Liver (tissue), 9 donors: ENCODE data around the gene PTCH2. TPM values are rescaled to one million over a fixed set of nuclear protein-coding genes. Genes with fewer than 3 reads are reported as not detected.

Source experiments
- DNase-seq: peaks from one replicate; pipeline ENCODE4 v3.0.0-alpha.2; 2017; ENCODE audit warnings: low spot score
- H3K27ac ChIP-seq, 2 donors: one replicate each; pipeline ENCODE4 v1.7.0; 2013; ENCODE audit warnings: inconsistent platforms in 2 of 2, low read length in 2 of 2, control low read depth in 1 of 2, low read depth in 1 of 2, mild to moderate bottlenecking in 1 of 2
- H3K27me3 ChIP-seq, 4 donors: one replicate each; pipeline versions ENCODE4 v1.6.1 to v1.7.0; 2013; ENCODE audit warnings: low read length in 3 of 4, inconsistent platforms in 1 of 4, mild to moderate bottlenecking in 1 of 4, moderate library complexity in 1 of 4; ENCODE audit not compliant: control insufficient read depth in 4 of 4, insufficient read depth in 4 of 4
- H3K36me3 ChIP-seq, 4 donors: one replicate each; pipeline versions ENCODE4 v1.6.1 to v1.7.0; 2013; ENCODE audit warnings: low read length in 3 of 4, mild to moderate bottlenecking in 3 of 4, low read depth in 1 of 4, moderate library complexity in 1 of 4; ENCODE audit not compliant: control insufficient read depth in 4 of 4, insufficient read depth in 3 of 4
- H3K4me1 ChIP-seq, 4 donors: one replicate each; pipeline versions ENCODE4 v1.6.1 to v1.7.0; 2013; ENCODE audit warnings: low read length in 3 of 4, mild to moderate bottlenecking in 3 of 4, moderate library complexity in 1 of 4; ENCODE audit not compliant: control insufficient read depth in 4 of 4, insufficient read depth in 4 of 4
- H3K4me3 ChIP-seq, 3 donors: one replicate each; pipeline versions ENCODE4 v1.6.1 to v1.7.0; 2013; ENCODE audit warnings: low read length in 3 of 3, control low read depth in 1 of 3, low read depth in 1 of 3, mild to moderate bottlenecking in 1 of 3
- H3K9ac ChIP-seq, 2 donors: one replicate each; pipeline ENCODE4 v1.7.0; 2013; ENCODE audit warnings: low read length in 2 of 2, mild to moderate bottlenecking in 2 of 2, moderate library complexity in 2 of 2, control low read depth in 1 of 2, low read depth in 1 of 2
- H3K9me3 ChIP-seq, 4 donors: one replicate each; pipeline versions ENCODE4 v1.6.1 to v1.7.0; 2013; ENCODE audit warnings: low read length in 3 of 4; ENCODE audit not compliant: control insufficient read depth in 4 of 4
- EGR1 ChIP-seq, 2 donors: IDR thresholded peaks; 2 replicates each; pipeline ENCODE4 v1.6.1; 2016 to 2018; ENCODE audit warnings: antibody characterized with exemption in 2 of 2, low read depth in 2 of 2
- FOXA2 ChIP-seq: IDR thresholded peaks from 2 replicates; pipeline ENCODE4 v1.6.1; 2016; ENCODE audit warnings: antibody characterized with exemption
- GABPA ChIP-seq, 2 donors: IDR thresholded peaks in 1 of 2; conservative IDR thresholded peaks in 1 of 2; 2 replicates each; pipeline ENCODE4 v1.6.1; 2016; ENCODE audit warnings: antibody characterized with exemption in 2 of 2, mild to moderate bottlenecking in 1 of 2, moderate library complexity in 1 of 2
- HNF4A ChIP-seq, 2 donors: conservative IDR thresholded peaks; 2 replicates each; pipeline ENCODE4 v1.6.1; 2016; ENCODE audit warnings: antibody characterized with exemption in 2 of 2, mild to moderate bottlenecking in 2 of 2
- HNF4G ChIP-seq: IDR thresholded peaks from 2 replicates; pipeline ENCODE4 v1.6.1; 2016; ENCODE audit warnings: antibody characterized with exemption
- JUND ChIP-seq, 2 donors: IDR thresholded peaks; 2 replicates each; pipeline ENCODE4 v1.6.1; 2016; ENCODE audit warnings: antibody characterized with exemption in 2 of 2
- NR2F2 ChIP-seq: IDR thresholded peaks from 2 replicates; pipeline ENCODE4 v1.6.1; 2016; ENCODE audit warnings: antibody characterized with exemption
- RAD21 ChIP-seq, 2 donors: IDR thresholded peaks; 2 replicates each; pipeline ENCODE4 v1.6.1; 2016; ENCODE audit warnings: antibody characterized with exemption in 2 of 2, mild to moderate bottlenecking in 2 of 2
- RXRA ChIP-seq, 2 donors: IDR thresholded peaks; 2 replicates each; pipeline ENCODE4 v1.6.1; 2017 to 2018; ENCODE audit warnings: antibody characterized with exemption in 2 of 2, mild to moderate bottlenecking in 1 of 2
- SP1 ChIP-seq: IDR thresholded peaks from 2 replicates; pipeline ENCODE4 v1.6.1; 2018; ENCODE audit warnings: antibody characterized with exemption, mild to moderate bottlenecking
- TAF1 ChIP-seq: conservative IDR thresholded peaks from 2 replicates; pipeline ENCODE4 v1.6.1; 2016; ENCODE audit warnings: antibody characterized with exemption, mild to moderate bottlenecking
- YY1 ChIP-seq: IDR thresholded peaks from 2 replicates; pipeline ENCODE4 v1.6.1; 2016; ENCODE audit warnings: antibody characterized with exemption, mild to moderate bottlenecking
- WGBS: extraction: QIAGEN DNeasy Blood & Tissue Kit; methylation state at CpG from one replicate; pipeline ENCODE4 v1.1.7; 2013; 5-methylcytosine and 5-hydroxymethylcytosine counted together
- polyA plus RNA-seq, 2 donors: library from polyadenylated mRNA; stranded (reverse) in 1 of 2; unstranded in 1 of 2; fragments of 200-250 nt in 1 of 2; fragments of >200 nt in 1 of 2; fragmentation: Nextera tagmentation in 1 of 2; extraction: Ambion mirVana in 1 of 2; gene quantifications; one replicate each; pipeline versions ENCODE4 v1.2.1 to v1.2.3, GENCODE V29; 2013 to 2015
- total RNA-seq, 2 donors: library from RNA; depleted of rRNA; stranded (reverse); fragments of >200 nt; gene quantifications; one replicate each; pipeline ENCODE4 v1.2.3, GENCODE V29; 2014
- TF ChIP-seq, protein P1 (sequence below): IDR thresholded peaks from 2 replicates; pipeline ENCODE4 v1.6.1; 2016; ENCODE audit warnings: antibody characterized with exemption
- TF ChIP-seq, protein P2 (sequence below): IDR thresholded peaks from 2 replicates; pipeline ENCODE4 v1.6.1; 2016; ENCODE audit warnings: antibody characterized with exemption
- TF ChIP-seq, protein P3 (sequence below): IDR thresholded peaks from 2 replicates; pipeline ENCODE4 v1.6.1; 2016; ENCODE audit warnings: antibody characterized with exemption, mild to moderate bottlenecking
- TF ChIP-seq, protein P4 (sequence below): fragments of 150-350 bp; IDR thresholded peaks from 2 replicates; pipeline ENCODE4 v1.5.1; 2017; ENCODE audit warnings: improper control_type of control experiment, low read depth, low read length; ENCODE audit not compliant: missing input control
- donor health status: healthy.
- donor health status: healthy.
- donor health status: healthy.
- donor health status: healthy.
- donor health status: healthy.

Gene PTCH2
- total and polyA plus RNA-seq, 4 donors: 0.14 to 0.24 (median 0.16) TPM

DNA sequence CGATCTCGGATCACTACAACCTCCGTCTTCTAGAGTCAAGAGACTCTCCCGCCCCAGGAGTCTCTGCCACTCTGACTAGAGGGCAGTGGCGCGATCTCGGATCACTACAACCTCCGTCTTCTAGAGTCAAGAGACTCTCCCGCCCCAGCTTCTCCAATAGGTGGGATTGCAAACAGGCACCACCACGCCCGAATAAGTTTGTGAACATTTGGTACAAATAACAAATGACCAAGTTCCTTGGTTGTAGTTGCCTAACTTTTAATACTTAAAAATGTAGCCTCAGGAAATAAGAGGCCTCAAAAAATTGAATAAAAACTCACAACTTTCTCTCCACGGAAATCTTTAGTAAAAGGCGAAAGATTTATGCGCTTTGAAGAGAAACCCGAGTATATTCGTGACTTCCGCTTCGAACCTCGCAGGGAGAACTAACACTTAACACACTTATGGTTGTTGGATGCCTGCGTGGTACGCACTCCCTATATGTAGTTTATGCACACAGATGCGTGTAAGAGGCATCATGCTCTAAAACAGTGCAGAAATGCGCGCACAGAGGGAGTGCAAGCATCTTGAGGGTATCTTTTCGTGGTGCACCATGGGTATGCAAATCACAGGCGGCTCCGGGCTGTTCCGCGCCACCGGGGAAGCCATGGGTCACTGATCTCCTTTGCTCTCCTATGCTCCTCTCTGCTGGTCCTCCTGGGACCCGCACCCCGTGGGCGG lies 23.3 kb downstream of the PTCH2 start:
- WGBS: under 1% methylated on average over 33 of the region's 33 CpGs

DNA sequence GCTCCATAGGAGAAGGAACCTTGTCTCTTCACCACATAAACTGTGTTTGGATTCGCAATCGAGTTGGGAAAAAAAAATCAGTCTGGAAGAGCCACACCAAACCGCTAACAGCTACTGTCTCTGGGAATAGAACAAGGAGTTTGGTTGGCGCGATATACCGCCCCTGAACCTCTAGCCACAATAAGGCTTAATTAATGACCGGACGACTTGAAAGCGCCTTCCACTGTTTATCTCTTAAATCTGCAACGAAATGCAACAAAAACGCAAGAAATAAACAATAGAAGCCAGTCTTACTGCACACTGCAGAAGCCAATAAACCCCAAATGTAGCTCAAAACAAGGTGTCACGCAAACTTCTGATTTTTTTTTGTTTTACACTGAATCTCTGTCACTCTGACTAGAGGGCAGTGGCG lies 23.9 kb downstream of the PTCH2 start:
- Histone ChIP-seq H3K27ac (peak overlapping the region; percentile 83 to 98), H3K9ac (peak overlapping the region; percentile 94 to 98), H3K27me3 (no peaks in the 10 kb centered on the region), H3K9me3 (no peaks in the 10 kb centered on the region), H3K4me1 (peaks cover 2 to 23% (median 11%) of the 10 kb centered on the region in 4 donors), H3K4me3 (peak overlapping the region in 1 of 3 donors; percentile 15), H3K36me3 (no peaks in the 10 kb centered on the region)
- TF ChIP-seq, protein P1, sequence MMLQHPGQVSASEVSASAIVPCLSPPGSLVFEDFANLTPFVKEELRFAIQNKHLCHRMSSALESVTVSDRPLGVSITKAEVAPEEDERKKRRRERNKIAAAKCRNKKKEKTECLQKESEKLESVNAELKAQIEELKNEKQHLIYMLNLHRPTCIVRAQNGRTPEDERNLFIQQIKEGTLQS: no peak
- peak; percentile 3 for TF ChIP-seq YY1
- WGBS: 3% methylated on average over 13 of the region's 13 CpGs
- DNase-seq: no peak

More for the DNA sequence above, 23.3 kb downstream of the PTCH2 start:
- Histone ChIP-seq H3K36me3 (no peaks in the 10 kb centered on the region), H3K27me3 (no peaks in the 10 kb centered on the region), H3K4me3 (peak overlapping the region; percentile 58 to 70 (median 67)), H3K9ac (peak overlapping the region; percentile 94 to 98), H3K4me1 (peaks cover 2 to 23% (median 11%) of the 10 kb centered on the region in 4 donors), H3K9me3 (no peaks in the 10 kb centered on the region), H3K27ac (peak overlapping the region; percentile 83 to 98)
- peak; percentile 78 for DNase-seq
- TF ChIP-seq TAF1: peak; percentile 75
- peak; percentile 51 to 74 for TF ChIP-seq HNF4A (conservative IDR thresholded peaks at IDR 0.05)
- peak; percentile 44 for TF ChIP-seq SP1
- TF ChIP-seq, protein P2, sequence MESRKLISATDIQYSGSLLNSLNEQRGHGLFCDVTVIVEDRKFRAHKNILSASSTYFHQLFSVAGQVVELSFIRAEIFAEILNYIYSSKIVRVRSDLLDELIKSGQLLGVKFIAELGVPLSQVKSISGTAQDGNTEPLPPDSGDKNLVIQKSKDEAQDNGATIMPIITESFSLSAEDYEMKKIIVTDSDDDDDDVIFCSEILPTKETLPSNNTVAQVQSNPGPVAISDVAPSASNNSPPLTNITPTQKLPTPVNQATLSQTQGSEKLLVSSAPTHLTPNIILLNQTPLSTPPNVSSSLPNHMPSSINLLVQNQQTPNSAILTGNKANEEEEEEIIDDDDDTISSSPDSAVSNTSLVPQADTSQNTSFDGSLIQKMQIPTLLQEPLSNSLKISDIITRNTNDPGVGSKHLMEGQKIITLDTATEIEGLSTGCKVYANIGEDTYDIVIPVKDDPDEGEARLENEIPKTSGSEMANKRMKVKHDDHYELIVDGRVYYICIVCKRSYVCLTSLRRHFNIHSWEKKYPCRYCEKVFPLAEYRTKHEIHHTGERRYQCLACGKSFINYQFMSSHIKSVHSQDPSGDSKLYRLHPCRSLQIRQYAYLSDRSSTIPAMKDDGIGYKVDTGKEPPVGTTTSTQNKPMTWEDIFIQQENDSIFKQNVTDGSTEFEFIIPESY: no peak
- TF ChIP-seq YY1: peak; percentile 58
- TF ChIP-seq GABPA (IDR thresholded peaks at IDR 0.05 in 1 of 2, conservative IDR thresholded peaks at IDR 0.05 in 1 of 2): peak in 1 of 2 donors; percentile 37
- peak; percentile 5 for TF ChIP-seq FOXA2
- peak in 1 of 2 donors; percentile 39 for TF ChIP-seq RAD21 (IDR thresholded peaks at IDR 0.05)
- no peak for TF ChIP-seq HNF4G
- peak; percentile 84 to 85 for TF ChIP-seq JUND (IDR thresholded peaks at IDR 0.05)
- TF ChIP-seq, protein P3, sequence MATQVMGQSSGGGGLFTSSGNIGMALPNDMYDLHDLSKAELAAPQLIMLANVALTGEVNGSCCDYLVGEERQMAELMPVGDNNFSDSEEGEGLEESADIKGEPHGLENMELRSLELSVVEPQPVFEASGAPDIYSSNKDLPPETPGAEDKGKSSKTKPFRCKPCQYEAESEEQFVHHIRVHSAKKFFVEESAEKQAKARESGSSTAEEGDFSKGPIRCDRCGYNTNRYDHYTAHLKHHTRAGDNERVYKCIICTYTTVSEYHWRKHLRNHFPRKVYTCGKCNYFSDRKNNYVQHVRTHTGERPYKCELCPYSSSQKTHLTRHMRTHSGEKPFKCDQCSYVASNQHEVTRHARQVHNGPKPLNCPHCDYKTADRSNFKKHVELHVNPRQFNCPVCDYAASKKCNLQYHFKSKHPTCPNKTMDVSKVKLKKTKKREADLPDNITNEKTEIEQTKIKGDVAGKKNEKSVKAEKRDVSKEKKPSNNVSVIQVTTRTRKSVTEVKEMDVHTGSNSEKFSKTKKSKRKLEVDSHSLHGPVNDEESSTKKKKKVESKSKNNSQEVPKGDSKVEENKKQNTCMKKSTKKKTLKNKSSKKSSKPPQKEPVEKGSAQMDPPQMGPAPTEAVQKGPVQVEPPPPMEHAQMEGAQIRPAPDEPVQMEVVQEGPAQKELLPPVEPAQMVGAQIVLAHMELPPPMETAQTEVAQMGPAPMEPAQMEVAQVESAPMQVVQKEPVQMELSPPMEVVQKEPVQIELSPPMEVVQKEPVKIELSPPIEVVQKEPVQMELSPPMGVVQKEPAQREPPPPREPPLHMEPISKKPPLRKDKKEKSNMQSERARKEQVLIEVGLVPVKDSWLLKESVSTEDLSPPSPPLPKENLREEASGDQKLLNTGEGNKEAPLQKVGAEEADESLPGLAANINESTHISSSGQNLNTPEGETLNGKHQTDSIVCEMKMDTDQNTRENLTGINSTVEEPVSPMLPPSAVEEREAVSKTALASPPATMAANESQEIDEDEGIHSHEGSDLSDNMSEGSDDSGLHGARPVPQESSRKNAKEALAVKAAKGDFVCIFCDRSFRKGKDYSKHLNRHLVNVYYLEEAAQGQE: peak; percentile 12
- TF ChIP-seq, protein P4, sequence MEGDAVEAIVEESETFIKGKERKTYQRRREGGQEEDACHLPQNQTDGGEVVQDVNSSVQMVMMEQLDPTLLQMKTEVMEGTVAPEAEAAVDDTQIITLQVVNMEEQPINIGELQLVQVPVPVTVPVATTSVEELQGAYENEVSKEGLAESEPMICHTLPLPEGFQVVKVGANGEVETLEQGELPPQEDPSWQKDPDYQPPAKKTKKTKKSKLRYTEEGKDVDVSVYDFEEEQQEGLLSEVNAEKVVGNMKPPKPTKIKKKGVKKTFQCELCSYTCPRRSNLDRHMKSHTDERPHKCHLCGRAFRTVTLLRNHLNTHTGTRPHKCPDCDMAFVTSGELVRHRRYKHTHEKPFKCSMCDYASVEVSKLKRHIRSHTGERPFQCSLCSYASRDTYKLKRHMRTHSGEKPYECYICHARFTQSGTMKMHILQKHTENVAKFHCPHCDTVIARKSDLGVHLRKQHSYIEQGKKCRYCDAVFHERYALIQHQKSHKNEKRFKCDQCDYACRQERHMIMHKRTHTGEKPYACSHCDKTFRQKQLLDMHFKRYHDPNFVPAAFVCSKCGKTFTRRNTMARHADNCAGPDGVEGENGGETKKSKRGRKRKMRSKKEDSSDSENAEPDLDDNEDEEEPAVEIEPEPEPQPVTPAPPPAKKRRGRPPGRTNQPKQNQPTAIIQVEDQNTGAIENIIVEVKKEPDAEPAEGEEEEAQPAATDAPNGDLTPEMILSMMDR: no peak
- TF ChIP-seq RXRA (IDR thresholded peaks at IDR 0.05): peak; percentile 24 to 27
- peak; percentile 20 for TF ChIP-seq NR2F2
- peak in 1 of 2 donors; percentile 47 for TF ChIP-seq EGR1 (IDR thresholded peaks at IDR 0.05; ENCODE audit: low read depth in 2 of 2)
